H9 (cell line): Measurements from ENCODE around the gene METAP2. TPM values are rescaled to one million over a fixed set of nuclear protein-coding genes. Genes with fewer than 3 reads are reported as not detected.

Source experiments
- DNase-seq: peaks from one replicate; pipeline ENCODE4 v3.0.0-alpha.2; 2017
- H2AFZ ChIP-seq: one replicate; pipeline ENCODE4 v1.6.1; 2013; ENCODE audit warnings: mild to moderate bottlenecking, low read length, control low read depth, moderate library complexity
- H2AK5ac ChIP-seq: 2 replicates; pipeline ENCODE4 v1.6.1; 2013; ENCODE audit warnings: low read length, control low read depth, mixed read lengths; ENCODE audit not compliant: insufficient read length
- H2BK120ac ChIP-seq: one replicate; pipeline ENCODE4 v1.6.1; 2013; ENCODE audit warnings: low read depth, mild to moderate bottlenecking, low read length, control low read depth, inconsistent platforms; ENCODE audit not compliant: poor library complexity, severe bottlenecking
- H2BK12ac ChIP-seq: 2 replicates; pipeline ENCODE4 v1.6.1; 2013; ENCODE audit warnings: low read length, control low read depth, mixed read lengths, low read depth; ENCODE audit not compliant: insufficient read length
- H2BK15ac ChIP-seq: 2 replicates; pipeline ENCODE4 v1.6.1; 2013; ENCODE audit warnings: low read depth, low read length, control low read depth
- H2BK20ac ChIP-seq: one replicate; pipeline ENCODE4 v1.6.1; 2013; ENCODE audit warnings: low read depth, mild to moderate bottlenecking, low read length, control low read depth, inconsistent platforms; ENCODE audit not compliant: poor library complexity, severe bottlenecking
- H2BK5ac ChIP-seq: 2 replicates; pipeline ENCODE4 v1.6.1; 2013; ENCODE audit warnings: low read length, control low read depth, mixed read lengths; ENCODE audit not compliant: insufficient read length
- H3K14ac ChIP-seq: 2 replicates; pipeline ENCODE4 v1.6.1; 2013; ENCODE audit warnings: low read length, control low read depth; ENCODE audit not compliant: insufficient read depth
- H3K18ac ChIP-seq: 2 replicates; pipeline ENCODE4 v1.6.1; 2013; ENCODE audit warnings: low read depth, mild to moderate bottlenecking, mixed read lengths, low read length, control low read depth; ENCODE audit not compliant: insufficient read length
- H3K23ac ChIP-seq: 2 replicates; pipeline ENCODE4 v1.6.1; 2013; ENCODE audit warnings: low read length, control low read depth, mixed read lengths, low read depth; ENCODE audit not compliant: insufficient read length
- H3K23me2 ChIP-seq: 2 replicates; pipeline ENCODE4 v1.6.1; 2013; ENCODE audit warnings: low read depth, mild to moderate bottlenecking, mixed read lengths, low read length, control low read depth; ENCODE audit not compliant: insufficient read length, poor library complexity, severe bottlenecking
- H3K27ac ChIP-seq: 2 replicates; pipeline ENCODE4 v1.5.1; 2013; ENCODE audit warnings: low read length, control low read depth, mixed read lengths, low read depth; ENCODE audit not compliant: insufficient read length
- H3K27me3 ChIP-seq: 2 replicates; pipeline ENCODE4 v1.6.1; 2013; ENCODE audit warnings: low read length, control low read depth, inconsistent platforms; ENCODE audit not compliant: insufficient read depth
- H3K4ac ChIP-seq: 2 replicates; pipeline ENCODE4 v1.6.1; 2013; ENCODE audit warnings: low read depth, mild to moderate bottlenecking, control low read depth, inconsistent platforms, low read length, moderate library complexity
- H3K4me1 ChIP-seq: 2 replicates; pipeline ENCODE4 v1.6.1; 2013; ENCODE audit warnings: low read length, control low read depth, inconsistent platforms; ENCODE audit not compliant: insufficient read depth
- H3K4me2 ChIP-seq: 2 replicates; pipeline ENCODE4 v1.6.1; 2013; ENCODE audit warnings: low read length, control low read depth, mixed read lengths; ENCODE audit not compliant: insufficient read length, insufficient read depth
- H3K56ac ChIP-seq: 2 replicates; pipeline ENCODE4 v1.6.1; 2013; ENCODE audit warnings: low read depth, mild to moderate bottlenecking, mixed read lengths, low read length, control low read depth; ENCODE audit not compliant: insufficient read length
- H3K79me1 ChIP-seq: 2 replicates; pipeline ENCODE4 v1.6.1; 2013; ENCODE audit warnings: low read depth, mild to moderate bottlenecking, moderate library complexity, low read length, control low read depth, inconsistent platforms; ENCODE audit not compliant: insufficient read depth, poor library complexity, severe bottlenecking
- H3K79me2 ChIP-seq: 2 replicates; pipeline ENCODE4 v1.6.1; 2013; ENCODE audit warnings: low read length, control low read depth, inconsistent platforms; ENCODE audit not compliant: insufficient read depth
- H3K9ac ChIP-seq: 2 replicates; pipeline ENCODE4 v1.6.1; 2013; ENCODE audit warnings: low read length, control low read depth, mixed read lengths; ENCODE audit not compliant: insufficient read length; ENCODE audit errors: extremely low read depth
- H3K9me3 ChIP-seq: one replicate; pipeline ENCODE4 v1.6.1; 2013; ENCODE audit warnings: low read depth, low read length, inconsistent platforms; ENCODE audit not compliant: control insufficient read depth
- H3T11ph ChIP-seq: one replicate; pipeline ENCODE4 v1.6.1; 2013; ENCODE audit warnings: mild to moderate bottlenecking, low read length, control low read depth, inconsistent platforms
- H4K20me1 ChIP-seq: one replicate; pipeline ENCODE4 v1.6.1; 2013; ENCODE audit not compliant: control insufficient read depth, insufficient read length, insufficient read depth
- H4K5ac ChIP-seq: 2 replicates; pipeline ENCODE4 v1.6.1; 2013; ENCODE audit warnings: low read depth, mild to moderate bottlenecking, mixed read lengths, low read length, control low read depth; ENCODE audit not compliant: insufficient read length
- H4K8ac ChIP-seq: replicated peaks from 2 replicates; pipeline ENCODE4 v1.6.1; 2013; ENCODE audit warnings: low read length, control low read depth, mixed read lengths, low read depth; ENCODE audit not compliant: insufficient read length
- H4K91ac ChIP-seq: 2 replicates; pipeline ENCODE4 v1.6.1; 2013; ENCODE audit warnings: low read depth, mild to moderate bottlenecking, moderate library complexity, mixed read lengths, low read length, control low read depth; ENCODE audit not compliant: insufficient read length
- H3K27ac Mint-ChIP-seq, 3 experiments: 2 replicates in 2 of 3; 3 replicates in 1 of 3; pipeline ENCODE4 v1.8.0; 2020 to 2021; ENCODE audit warnings: mixed read lengths in 3 of 3, mild to moderate bottlenecking in 1 of 3, moderate library complexity in 1 of 3
- H3K27me3 Mint-ChIP-seq: 2 replicates; pipeline ENCODE4 v1.8.0; 2021; ENCODE audit warnings: low read depth, mild to moderate bottlenecking, moderate library complexity, mixed read lengths
- H3K36me3 Mint-ChIP-seq, 3 experiments: 2 replicates in 2 of 3; 3 replicates in 1 of 3; pipeline ENCODE4 v1.8.0; 2020 to 2021; ENCODE audit warnings: low read depth in 3 of 3, mixed read lengths in 3 of 3; ENCODE audit not compliant: insufficient read depth in 1 of 3
- H3K4me1 Mint-ChIP-seq, 2 experiments: 2 replicates each; pipeline ENCODE4 v1.8.0; 2020; ENCODE audit warnings: mixed read lengths in 2 of 2
- H3K4me3 Mint-ChIP-seq, 2 experiments: 2 replicates in 1 of 2; 3 replicates in 1 of 2; pipeline ENCODE4 v1.8.0; 2020 to 2021; ENCODE audit warnings: mild to moderate bottlenecking in 2 of 2, mixed read lengths in 2 of 2, moderate library complexity in 1 of 2
- H3K9me3 Mint-ChIP-seq, 2 experiments: 2 replicates in 1 of 2; 3 replicates in 1 of 2; pipeline ENCODE4 v1.8.0; 2020; ENCODE audit warnings: mild to moderate bottlenecking in 2 of 2, mixed read lengths in 2 of 2, moderate library complexity in 1 of 2
- WGBS: extraction: QIAGEN DNeasy Blood & Tissue Kit; methylation state at CpG from one replicate; pipeline ENCODE4 v1.1.7; 2013; ENCODE audit warnings: missing lambda C conversion rate, low lambda C conversion rate, mixed read lengths; ENCODE audit not compliant: insufficient read length; ENCODE audit errors: extremely low coverage; 5-methylcytosine and 5-hydroxymethylcytosine counted together
- total RNA-seq: library from RNA; stranded (reverse); gene quantifications from 2 replicates; pipeline ENCODE4 v1.2.1, GENCODE V29; 2021
- TF ChIP-seq, protein P1 (sequence below): fragments of 200-600 bp; sonication (generic); conservative IDR thresholded peaks from 3 replicates; pipeline ENCODE4 v1.8.0; 2021; ENCODE audit warnings: antibody characterized with exemption, mild to moderate bottlenecking

The METAP2 gene
- total RNA-seq, 1 experiment from 2014 or later: 140 TPM

DNA sequence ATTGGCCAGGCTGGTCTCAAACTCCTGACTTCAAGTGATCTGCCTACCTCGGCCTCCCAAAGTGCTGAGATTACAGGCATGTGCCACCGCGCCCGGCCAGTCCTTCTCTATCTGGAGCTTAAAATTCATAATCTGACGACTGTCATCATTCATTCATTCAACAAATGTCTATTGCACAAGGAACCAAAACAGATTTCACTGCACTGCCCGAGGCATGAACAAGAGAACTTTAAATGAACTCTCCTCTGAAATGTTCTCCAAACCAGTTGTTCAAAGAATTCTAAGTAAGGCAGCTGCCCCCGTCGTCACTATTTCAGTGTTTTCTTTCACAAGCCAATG is 44.8 kb upstream of the METAP2 start:
- H3K18ac ChIP-seq: no peak overlapping the region
- H4K91ac ChIP-seq: no peak overlapping the region
- H3K9me3 ChIP-seq: no peaks in the 10 kb centered on the region
- no peak overlapping the region for H2BK5ac ChIP-seq
- H4K8ac ChIP-seq: no peak overlapping the region
- TF ChIP-seq, protein P1, sequence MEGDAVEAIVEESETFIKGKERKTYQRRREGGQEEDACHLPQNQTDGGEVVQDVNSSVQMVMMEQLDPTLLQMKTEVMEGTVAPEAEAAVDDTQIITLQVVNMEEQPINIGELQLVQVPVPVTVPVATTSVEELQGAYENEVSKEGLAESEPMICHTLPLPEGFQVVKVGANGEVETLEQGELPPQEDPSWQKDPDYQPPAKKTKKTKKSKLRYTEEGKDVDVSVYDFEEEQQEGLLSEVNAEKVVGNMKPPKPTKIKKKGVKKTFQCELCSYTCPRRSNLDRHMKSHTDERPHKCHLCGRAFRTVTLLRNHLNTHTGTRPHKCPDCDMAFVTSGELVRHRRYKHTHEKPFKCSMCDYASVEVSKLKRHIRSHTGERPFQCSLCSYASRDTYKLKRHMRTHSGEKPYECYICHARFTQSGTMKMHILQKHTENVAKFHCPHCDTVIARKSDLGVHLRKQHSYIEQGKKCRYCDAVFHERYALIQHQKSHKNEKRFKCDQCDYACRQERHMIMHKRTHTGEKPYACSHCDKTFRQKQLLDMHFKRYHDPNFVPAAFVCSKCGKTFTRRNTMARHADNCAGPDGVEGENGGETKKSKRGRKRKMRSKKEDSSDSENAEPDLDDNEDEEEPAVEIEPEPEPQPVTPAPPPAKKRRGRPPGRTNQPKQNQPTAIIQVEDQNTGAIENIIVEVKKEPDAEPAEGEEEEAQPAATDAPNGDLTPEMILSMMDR: no peak
- no peak overlapping the region for H2AK5ac ChIP-seq
- no peaks in the 10 kb centered on the region for H3K79me1 ChIP-seq
- no peaks in the 10 kb centered on the region for H3K23me2 ChIP-seq
- no peak overlapping the region for H3K4ac ChIP-seq
- no peaks in the 10 kb centered on the region for H4K20me1 ChIP-seq
- no peaks in the 10 kb centered on the region for H3K36me3 Mint-ChIP-seq
- no peak overlapping the region for H3K9ac ChIP-seq
- no peak overlapping the region for H3K27ac ChIP-seq
- H3K56ac ChIP-seq: no peak overlapping the region
- H2BK15ac ChIP-seq: no peak overlapping the region
- no peak overlapping the region for H2AFZ ChIP-seq
- no CpG with 5 or more reads among the region's 8 CpGs for whole genome bisulfite sequencing
- H3K4me1 Mint-ChIP-seq: peaks cover 4 to 5% of the 10 kb centered on the region in 2 experiments
- H3T11ph ChIP-seq: no peak overlapping the region
- H3K27me3 ChIP-seq: no peaks in the 10 kb centered on the region
- H4K5ac ChIP-seq: no peak overlapping the region
- H3K14ac ChIP-seq: no peak overlapping the region
- H3K4me1 ChIP-seq: no peaks in the 10 kb centered on the region
- no peak overlapping the region for H2BK20ac ChIP-seq
- H2BK120ac ChIP-seq: no peak overlapping the region
- H3K9me3 Mint-ChIP-seq: no peaks in the 10 kb centered on the region; a peak in 1 of 5 replicates
- no peak overlapping the region for H3K27ac Mint-ChIP-seq
- DNase-seq: no peak
- no peaks in the 10 kb centered on the region for H3K27me3 Mint-ChIP-seq
- no peak overlapping the region for H2BK12ac ChIP-seq
- H3K79me2 ChIP-seq: no peaks in the 10 kb centered on the region
- H3K4me3 Mint-ChIP-seq: no peak overlapping the region
- no peak overlapping the region for H3K4me2 ChIP-seq
- no peak overlapping the region for H3K23ac ChIP-seq
